GM21515 (cell line): ENCODE results near the gene EGF.

Source experiments
- ATAC-seq: cut with Tn5 transposase; IDR thresholded peaks from one replicate; pipeline ENCODE4 v1.9.1; 2021; ENCODE audit not compliant: unreplicated experiment

EGF gene

GRCh38 chr4:109955146-109955545 is 42.5 kb downstream of the EGF start:
- no peak for ATAC-seq

GRCh38 chr4:109957227-109957626 is 44.5 kb downstream of the EGF start:
- ATAC-seq = no peak

- no peak for ATAC-seq
Observed at GRCh38 chr4:109959195-109959594, 46.5 kb downstream of the EGF start.

GRCh38 chr4:109962401-109962800 is 49.7 kb downstream of the EGF start:
- no peak for ATAC-seq

GRCh38 chr4:109966891-109967481 is 54.3 kb downstream of the EGF start:
- ATAC-seq = no peak

GRCh38 chr4:109967798-109968520 is 55.3 kb downstream of the EGF start:
- ATAC-seq = no peak

GRCh38 chr4:109969087-109969486 is 56.4 kb downstream of the EGF start:
- ATAC-seq = no peak

- no peak for ATAC-seq
Observed at GRCh38 chr4:109969919-109970318, 57.2 kb downstream of the EGF start.

- ATAC-seq = no peak
Observed at GRCh38 chr4:109972786-109973528, 60.3 kb downstream of the EGF start.

- ATAC-seq = no peak
Observed at GRCh38 chr4:109973529-109973905, 60.8 kb downstream of the EGF start.

GRCh38 chr4:109976189-109976588 is 63.5 kb downstream of the EGF start:
- ATAC-seq = no peak

- ATAC-seq = no peak
Observed at GRCh38 chr4:109977854-109978501, 65.3 kb downstream of the EGF start.

- no peak for ATAC-seq
Observed at GRCh38 chr4:109978704-109979454, 66.2 kb downstream of the EGF start.

GRCh38 chr4:109979920-109980717 is 67.4 kb downstream of the EGF start:
- no peak for ATAC-seq

- no peak for ATAC-seq
Observed at GRCh38 chr4:109981936-109982335, 69.3 kb downstream of the EGF start.

GRCh38 chr4:109982521-109982920 is 69.8 kb downstream of the EGF start:
- ATAC-seq = no peak

- no peak for ATAC-seq
Observed at GRCh38 chr4:109985993-109986974, 73.6 kb downstream of the EGF start.

GRCh38 chr4:109989044-109989443 is 76.4 kb downstream of the EGF start:
- no peak for ATAC-seq

- ATAC-seq = no peak
Observed at GRCh38 chr4:109989618-109990017, 76.9 kb downstream of the EGF start.
